ENCODE results near the gene CHST13.

CHST13 gene

GRCh38 chr3:126543457-126544061 lies 19.6 kb downstream of the CHST13 start:
- DNase-seq: no peak

GRCh38 chr3:126544596-126545281 lies 20.8 kb downstream of the CHST13 start:
- DNase-seq: no peak

- DNase-seq: no peak
Observed at GRCh38 chr3:126545544-126545943, 21.6 kb downstream of the CHST13 start.

GRCh38 chr3:126546013-126546412 lies 22.1 kb downstream of the CHST13 start:
- no peak for DNase-seq

- no peak for DNase-seq
Observed at GRCh38 chr3:126546549-126547239, 22.7 kb downstream of the CHST13 start.

- no peak for DNase-seq
Observed at GRCh38 chr3:126547721-126548120, 23.8 kb downstream of the CHST13 start.

GRCh38 chr3:126548556-126549466 lies 24.9 kb downstream of the CHST13 start:
- no peak for DNase-seq

- DNase-seq: no peak
Observed at GRCh38 chr3:126549861-126550487, 26.0 kb downstream of the CHST13 start.

GRCh38 chr3:126550488-126551051 lies 26.6 kb downstream of the CHST13 start:
- no peak for DNase-seq

- no peak for DNase-seq
Observed at GRCh38 chr3:126551121-126551838, 27.3 kb downstream of the CHST13 start.

GRCh38 chr3:126551839-126552687 lies 28.1 kb downstream of the CHST13 start:
- DNase-seq: no peak

GRCh38 chr3:126552688-126553283 lies 28.8 kb downstream of the CHST13 start:
- DNase-seq: no peak

- no peak for DNase-seq
Observed at GRCh38 chr3:126553284-126554084, 29.5 kb downstream of the CHST13 start.

- no peak for DNase-seq
Observed at GRCh38 chr3:126554560-126555525, 30.9 kb downstream of the CHST13 start.

- no peak for DNase-seq
Observed at GRCh38 chr3:126555795-126556636, 32.1 kb downstream of the CHST13 start.

- DNase-seq: no peak
Observed at GRCh38 chr3:126556637-126557414, 32.9 kb downstream of the CHST13 start.

Measured in DMS53 (cell line).